Loucy (cell line): Measurements from ENCODE around the gene ZMAT5.

Experiments used
- H2AFZ ChIP-seq: fragments of 200-600 bp; sonication (generic); 2 replicates; pipeline ENCODE4 v1.6.0; 2016; ENCODE audit warnings: antibody characterized with exemption, mild to moderate bottlenecking, low read length, moderate library complexity
- H3F3A ChIP-seq: fragments of 200-600 bp; 2 replicates; pipeline ENCODE4 v1.6.0; 2016; ENCODE audit warnings: antibody characterized with exemption, low read depth, mild to moderate bottlenecking
- H3K27me3 ChIP-seq: fragments of 200-600 bp; sonication (generic); 2 replicates; pipeline ENCODE4 v1.6.1; 2014; ENCODE audit warnings: low read length, mild to moderate bottlenecking; ENCODE audit not compliant: insufficient read depth, poor library complexity, severe bottlenecking
- H3K36me3 ChIP-seq: fragments of 200-600 bp; sonication (generic); 2 replicates; pipeline ENCODE4 v1.6.1; 2016; ENCODE audit warnings: low read length; ENCODE audit not compliant: insufficient read depth
- H3K4me1 ChIP-seq: fragments of 200-600 bp; sonication (generic); 2 replicates; pipeline ENCODE4 v1.5.1; 2014; ENCODE audit warnings: low read length, mild to moderate bottlenecking; ENCODE audit not compliant: insufficient read depth, poor library complexity, severe bottlenecking
- H3K4me2 ChIP-seq: fragments of 200-600 bp; sonication (generic); 2 replicates; pipeline ENCODE4 v1.6.0; 2014; ENCODE audit warnings: antibody characterized with exemption, low read length, low read depth, mild to moderate bottlenecking; ENCODE audit not compliant: poor library complexity, severe bottlenecking
- H3K4me3 ChIP-seq: fragments of 200-600 bp; sonication (generic); 2 replicates; pipeline ENCODE4 v1.5.1; 2014; ENCODE audit warnings: low read length, mild to moderate bottlenecking, mixed read lengths; ENCODE audit not compliant: poor library complexity, severe bottlenecking
- H3K79me2 ChIP-seq: fragments of 200-600 bp; sonication (generic); 2 replicates; pipeline ENCODE4 v1.6.1; 2014; ENCODE audit warnings: low read length; ENCODE audit not compliant: insufficient read depth
- H3K9ac ChIP-seq: fragments of 200-600 bp; sonication (generic); 2 replicates; pipeline ENCODE4 v1.6.0; 2014; ENCODE audit warnings: mild to moderate bottlenecking, low read depth, low read length, moderate library complexity; ENCODE audit not compliant: poor library complexity, severe bottlenecking
- H3K9me2 ChIP-seq: fragments of 200-600 bp; sonication (generic); replicated peaks from 2 replicates; pipeline ENCODE4 v1.6.1; 2016; ENCODE audit warnings: low read depth, low read length, mixed read lengths
- H3K9me3 ChIP-seq: fragments of 200-600 bp; sonication (generic); 2 replicates; pipeline ENCODE4 v1.6.1; 2014; ENCODE audit warnings: mild to moderate bottlenecking, antibody characterized with exemption, low read length, low read depth; ENCODE audit not compliant: insufficient read depth
- H4K20me1 ChIP-seq: fragments of 200-600 bp; sonication (generic); 2 replicates; pipeline ENCODE4 v1.6.0; 2014; ENCODE audit warnings: antibody characterized with exemption, low read length, mild to moderate bottlenecking; ENCODE audit not compliant: insufficient read depth, poor library complexity, severe bottlenecking
- EZH2phosphoT487 ChIP-seq: fragments of 200-600 bp; IDR thresholded peaks from 2 replicates; pipeline ENCODE4 v1.6.1; 2018; ENCODE audit warnings: antibody characterized with exemption, mild to moderate bottlenecking, moderate library complexity, borderline replicate concordance
- TF ChIP-seq, protein P1 (sequence below): fragments of 200-600 bp; sonication (generic); conservative IDR thresholded peaks from 2 replicates; pipeline ENCODE4 v1.5.1; 2014; ENCODE audit warnings: mild to moderate bottlenecking, antibody characterized with exemption, low read length

The ZMAT5 gene

DNA sequence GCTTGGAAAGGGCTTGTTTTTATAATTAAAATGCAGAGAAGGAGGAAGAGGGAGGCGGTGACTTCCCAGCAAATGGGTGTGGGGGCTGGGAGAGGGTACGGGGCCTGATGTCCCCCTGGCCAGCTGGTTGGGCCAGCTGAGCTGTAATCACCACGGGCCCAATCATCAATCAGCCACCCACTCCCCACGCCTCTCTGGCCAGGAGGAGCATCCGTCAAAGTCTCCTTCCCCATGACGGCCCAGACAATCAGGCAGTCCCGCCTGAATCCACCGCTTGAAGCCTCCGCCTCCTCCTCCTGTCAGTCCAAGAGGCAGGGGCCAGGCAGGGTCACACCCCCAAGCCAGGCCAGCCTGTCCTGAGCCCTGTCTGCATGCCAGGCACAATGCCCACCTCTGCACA, 60.3 kb downstream of the ZMAT5 start:
- no peaks in the 10 kb centered on the region for H3K36me3 ChIP-seq
- no peaks in the 10 kb centered on the region for H3K79me2 ChIP-seq
- no peaks in the 10 kb centered on the region for H4K20me1 ChIP-seq
- no peaks in the 10 kb centered on the region for H3K27me3 ChIP-seq
- H3K4me1 ChIP-seq: no peaks in the 10 kb centered on the region
- H3F3A ChIP-seq: no peaks in the 10 kb centered on the region
- H3K4me2 ChIP-seq: no peak overlapping the region
- no peak overlapping the region for H2AFZ ChIP-seq
- TF ChIP-seq EZH2phosphoT487: no peak
- TF ChIP-seq, protein P1, sequence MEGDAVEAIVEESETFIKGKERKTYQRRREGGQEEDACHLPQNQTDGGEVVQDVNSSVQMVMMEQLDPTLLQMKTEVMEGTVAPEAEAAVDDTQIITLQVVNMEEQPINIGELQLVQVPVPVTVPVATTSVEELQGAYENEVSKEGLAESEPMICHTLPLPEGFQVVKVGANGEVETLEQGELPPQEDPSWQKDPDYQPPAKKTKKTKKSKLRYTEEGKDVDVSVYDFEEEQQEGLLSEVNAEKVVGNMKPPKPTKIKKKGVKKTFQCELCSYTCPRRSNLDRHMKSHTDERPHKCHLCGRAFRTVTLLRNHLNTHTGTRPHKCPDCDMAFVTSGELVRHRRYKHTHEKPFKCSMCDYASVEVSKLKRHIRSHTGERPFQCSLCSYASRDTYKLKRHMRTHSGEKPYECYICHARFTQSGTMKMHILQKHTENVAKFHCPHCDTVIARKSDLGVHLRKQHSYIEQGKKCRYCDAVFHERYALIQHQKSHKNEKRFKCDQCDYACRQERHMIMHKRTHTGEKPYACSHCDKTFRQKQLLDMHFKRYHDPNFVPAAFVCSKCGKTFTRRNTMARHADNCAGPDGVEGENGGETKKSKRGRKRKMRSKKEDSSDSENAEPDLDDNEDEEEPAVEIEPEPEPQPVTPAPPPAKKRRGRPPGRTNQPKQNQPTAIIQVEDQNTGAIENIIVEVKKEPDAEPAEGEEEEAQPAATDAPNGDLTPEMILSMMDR: no peak
- no peaks in the 10 kb centered on the region for H3K9me3 ChIP-seq
- no peaks in the 10 kb centered on the region for H3K9me2 ChIP-seq
- no peak overlapping the region for H3K9ac ChIP-seq
- no peak overlapping the region for H3K4me3 ChIP-seq

DNA sequence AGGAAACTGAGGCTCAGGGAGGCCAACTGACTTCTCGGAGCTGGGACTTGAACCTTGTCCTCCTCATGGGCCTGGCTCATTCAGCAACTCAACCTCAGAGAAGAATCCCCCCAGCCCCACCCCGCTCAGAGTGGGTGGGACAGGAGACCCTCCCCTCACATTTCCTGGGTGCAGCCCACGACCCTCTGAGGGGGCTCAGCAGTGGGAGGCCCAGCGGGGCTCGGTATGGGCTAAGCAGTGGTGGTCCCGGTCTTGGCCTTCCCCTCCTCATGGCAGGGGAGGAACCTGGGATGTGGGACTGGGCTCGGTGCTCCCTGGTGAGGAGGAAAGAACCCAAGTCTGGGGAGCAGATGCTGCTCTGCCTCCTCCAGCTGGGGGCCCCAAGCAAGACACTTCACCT, 61.2 kb downstream of the ZMAT5 start:
- Histone ChIP-seq H3K9me2 (no peaks in the 10 kb centered on the region), H3K4me3 (no peak overlapping the region), H3K4me2 (no peak overlapping the region), H3K79me2 (no peaks in the 10 kb centered on the region), H2AFZ (no peak overlapping the region), H4K20me1 (no peaks in the 10 kb centered on the region), H3K36me3 (no peaks in the 10 kb centered on the region), H3K9ac (no peak overlapping the region), H3K9me3 (no peaks in the 10 kb centered on the region), H3K27me3 (no peaks in the 10 kb centered on the region), H3K4me1 (no peaks in the 10 kb centered on the region), H3F3A (no peaks in the 10 kb centered on the region)
- TF ChIP-seq EZH2phosphoT487: no peak
- TF ChIP-seq, protein P1: no peak

DNA sequence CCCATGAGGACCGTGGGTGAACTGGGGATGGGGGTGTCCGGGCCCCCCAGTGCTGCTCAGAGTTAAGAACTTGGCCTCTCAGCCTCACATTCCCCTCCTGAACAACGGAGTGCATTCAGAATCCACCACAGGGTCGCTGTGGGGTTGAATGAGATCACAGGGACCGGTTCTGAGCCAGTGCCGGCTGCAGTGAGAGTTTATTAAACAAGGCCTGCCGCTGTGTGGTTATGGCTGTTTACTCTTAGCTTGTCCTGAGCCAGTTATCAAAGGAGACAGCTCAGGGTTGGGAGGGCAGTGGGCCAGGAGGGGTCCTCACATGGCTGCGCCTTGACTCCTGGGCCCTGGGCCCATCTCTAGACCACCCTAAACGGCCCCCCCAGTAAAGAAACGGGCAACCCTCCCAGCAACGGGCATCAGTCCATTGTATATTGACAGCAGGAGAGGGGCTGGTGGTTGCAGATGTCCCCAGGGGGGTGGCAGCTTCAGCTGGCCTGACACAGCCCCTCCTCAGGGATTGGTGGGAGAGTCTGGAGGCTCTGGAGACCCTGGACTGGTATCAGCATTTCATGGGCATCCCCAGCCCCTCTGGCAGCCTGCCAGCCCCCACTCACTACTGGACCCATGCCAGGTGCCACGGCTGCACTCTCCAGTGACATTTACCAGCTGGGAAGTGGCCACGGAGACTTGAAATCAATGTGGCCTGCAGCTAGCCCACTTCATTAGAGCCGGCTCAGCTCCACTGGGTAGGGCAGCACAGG, 62.1 kb downstream of the ZMAT5 start:
- Histone ChIP-seq H3K9me2 (no peaks in the 10 kb centered on the region), H3K27me3 (no peaks in the 10 kb centered on the region), H3K4me2 (no peak overlapping the region), H2AFZ (no peak overlapping the region), H3K79me2 (no peaks in the 10 kb centered on the region), H3K9me3 (no peaks in the 10 kb centered on the region), H3K36me3 (no peaks in the 10 kb centered on the region), H4K20me1 (no peaks in the 10 kb centered on the region), H3K4me3 (no peak overlapping the region), H3K4me1 (no peaks in the 10 kb centered on the region), H3F3A (no peaks in the 10 kb centered on the region), H3K9ac (no peak overlapping the region)
- TF ChIP-seq, protein P1: no peak
- no peak for TF ChIP-seq EZH2phosphoT487
